Thyroid gland (tissue), 4 donors: ENCODE results near the gene KRTAP9-9.
"Not testable (repeated sequence)": the region's sequence is repeated elsewhere in the genome, so short reads cannot be mapped to it uniquely, and the experiment has no call there.

Source experiments
- POLR2A ChIP-seq, 2 donors: fragments of 450-650 bp; IDR thresholded peaks; one replicate each; pipeline ENCODE4 v1.6.1; 2017; ENCODE audit warnings: antibody characterized with exemption in 2 of 2, mild to moderate bottlenecking in 2 of 2, moderate library complexity in 1 of 2
- TF ChIP-seq, protein P1 (sequence below), 6 experiments: fragments of 200-600 bp in 3 of 6; fragments of 450-650 bp in 3 of 6; sonication (generic) in 3 of 6; IDR thresholded peaks; one replicate each; pipeline ENCODE4 v1.5.1; 2016 to 2019; ENCODE audit warnings: antibody characterized with exemption in 6 of 6, mild to moderate bottlenecking in 2 of 6, inconsistent platforms in 1 of 6, moderate library complexity in 1 of 6

DNA sequence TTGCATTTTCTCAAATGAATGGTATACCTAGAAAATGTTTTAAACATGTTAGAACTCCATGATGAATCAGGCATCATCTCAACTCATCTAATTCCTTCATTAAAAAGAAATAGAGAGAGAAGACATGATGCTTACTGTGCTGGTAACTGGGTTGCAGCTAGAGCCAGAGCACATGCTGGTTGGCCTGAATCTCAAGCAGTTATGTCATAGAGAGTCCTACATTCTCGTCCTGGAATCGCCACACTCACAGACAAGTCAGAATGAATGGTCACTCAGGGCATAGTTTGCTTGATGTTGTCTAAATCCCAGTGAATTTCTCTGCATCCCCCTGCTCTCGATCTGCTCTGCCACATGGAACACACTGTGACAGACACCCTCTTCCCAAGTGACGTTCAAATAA lies 18.1 kb upstream of the KRTAP9-9 start:
- TF ChIP-seq, protein P1, sequence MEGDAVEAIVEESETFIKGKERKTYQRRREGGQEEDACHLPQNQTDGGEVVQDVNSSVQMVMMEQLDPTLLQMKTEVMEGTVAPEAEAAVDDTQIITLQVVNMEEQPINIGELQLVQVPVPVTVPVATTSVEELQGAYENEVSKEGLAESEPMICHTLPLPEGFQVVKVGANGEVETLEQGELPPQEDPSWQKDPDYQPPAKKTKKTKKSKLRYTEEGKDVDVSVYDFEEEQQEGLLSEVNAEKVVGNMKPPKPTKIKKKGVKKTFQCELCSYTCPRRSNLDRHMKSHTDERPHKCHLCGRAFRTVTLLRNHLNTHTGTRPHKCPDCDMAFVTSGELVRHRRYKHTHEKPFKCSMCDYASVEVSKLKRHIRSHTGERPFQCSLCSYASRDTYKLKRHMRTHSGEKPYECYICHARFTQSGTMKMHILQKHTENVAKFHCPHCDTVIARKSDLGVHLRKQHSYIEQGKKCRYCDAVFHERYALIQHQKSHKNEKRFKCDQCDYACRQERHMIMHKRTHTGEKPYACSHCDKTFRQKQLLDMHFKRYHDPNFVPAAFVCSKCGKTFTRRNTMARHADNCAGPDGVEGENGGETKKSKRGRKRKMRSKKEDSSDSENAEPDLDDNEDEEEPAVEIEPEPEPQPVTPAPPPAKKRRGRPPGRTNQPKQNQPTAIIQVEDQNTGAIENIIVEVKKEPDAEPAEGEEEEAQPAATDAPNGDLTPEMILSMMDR (IDR thresholded peaks at IDR 0.05), result not testable (repeated sequence)
- not testable (repeated sequence) for TF ChIP-seq POLR2A (IDR thresholded peaks at IDR 0.05)
